HG03196 (cell line): Measurements from ENCODE around the gene INSR.
"Not testable (repeated sequence)": the region's sequence is repeated elsewhere in the genome, so short reads cannot be mapped to it uniquely, and the experiment has no call there.

Source experiments
- ATAC-seq: cut with Tn5 transposase; IDR thresholded peaks from one replicate; pipeline ENCODE4 v1.9.1; 2021; ENCODE audit not compliant: unreplicated experiment

The INSR gene

GRCh38 chr19:7104747-7105447, 189.3 kb downstream of the INSR start:
- ATAC-seq, result no peak

- no peak for ATAC-seq
Measured at GRCh38 chr19:7101498-7102253, 192.5 kb downstream of the INSR start.

GRCh38 chr19:7099597-7099921, 194.7 kb downstream of the INSR start:
- ATAC-seq, result no peak

- peak; percentile 83 for ATAC-seq
Measured at GRCh38 chr19:7098701-7099596, 195.3 kb downstream of the INSR start.

- ATAC-seq, result no peak
Measured at GRCh38 chr19:7098096-7098495, 196.1 kb downstream of the INSR start.

GRCh38 chr19:7088999-7089398, 205.2 kb downstream of the INSR start:
- no peak for ATAC-seq

- ATAC-seq, result no peak
Measured at GRCh38 chr19:7083076-7083956, 210.9 kb downstream of the INSR start.

- ATAC-seq, result no peak
Measured at GRCh38 chr19:7078008-7078407, 216.2 kb downstream of the INSR start.

GRCh38 chr19:7076151-7076550, 218.1 kb downstream of the INSR start:
- ATAC-seq, result no peak

GRCh38 chr19:7074705-7075282, 219.4 kb downstream of the INSR start:
- ATAC-seq, result no peak

GRCh38 chr19:7072541-7072940, 221.7 kb downstream of the INSR start:
- no peak for ATAC-seq

GRCh38 chr19:7069904-7070226, 224.3 kb downstream of the INSR start:
- peak; percentile 21 for ATAC-seq

GRCh38 chr19:7069042-7069903, 224.9 kb downstream of the INSR start, which contains the start of gene ZNF557:
TSS of gene ZNF557 (plus strand) at chr19:7069703. CDS start at chr19:7075075, 5,372 bp downstream.
- ATAC-seq, result peak; percentile 91

- ATAC-seq, result no peak
Measured at GRCh38 chr19:7068599-7068998, 225.6 kb downstream of the INSR start.

GRCh38 chr19:7067716-7068115, 226.5 kb downstream of the INSR start:
- no peak for ATAC-seq

- not testable (repeated sequence) for ATAC-seq
Measured at GRCh38 chr19:7067122-7067521, 227.1 kb downstream of the INSR start.

- ATAC-seq, result no peak
Measured at GRCh38 chr19:7063764-7064418, 230.3 kb downstream of the INSR start.

- no peak for ATAC-seq
Measured at GRCh38 chr19:7063339-7063738, 230.9 kb downstream of the INSR start.
